Measurements from ENCODE around the gene MRC2. TPM values are rescaled to one million over a fixed set of nuclear protein-coding genes. Genes with fewer than 3 reads are reported as not detected.

The MRC2 gene
- total and polyA plus RNA-seq, 2 of the 13 experiments (the other 11 are each of a cell fraction or from before 2014, with no cell fraction given): not detected

GRCh38 chr17:62701706-62702085 is 74.2 kb downstream of the MRC2 start:
- Histone ChIP-seq H3K4me3 (replicated peaks in 1 of 3; ENCODE audit: insufficient read depth in 1 of 3, low read depth in 2 of 3, low read length in 3 of 3) (peak overlapping the region in 1 of 3 experiments; percentile 2; a peak in 1 of 6 replicates), H3K4me2 (ENCODE audit: low read depth, low read length) (peak overlapping the region; percentile 11; the same call in 1 of the 2 replicates), H3K27ac (ENCODE audit: extremely low read length, insufficient read depth, low read length) (no peak overlapping the region), H4K20me1 (ENCODE audit: insufficient read depth, low read length) (no peaks in the 10 kb centered on the region), H3K27me3 (ENCODE audit: control insufficient read depth in 1 of 2, insufficient read depth in 2 of 2, low read length in 2 of 2) (peaks cover 17 to 72% of the 10 kb centered on the region in 2 experiments), H3K36me3 (replicated peaks in 1 of 2; ENCODE audit: control insufficient read depth in 1 of 2, insufficient read depth in 2 of 2, low read length in 2 of 2) (no peaks in the 10 kb centered on the region), H3K9me3 (ENCODE audit: low read length) (no peaks in the 10 kb centered on the region), H3K79me2 (ENCODE audit: insufficient read depth, low read length) (no peaks in the 10 kb centered on the region), H2AFZ (ENCODE audit: low read length) (no peak overlapping the region), H3K9ac (ENCODE audit: insufficient read depth, low read depth, low read length) (no peak overlapping the region), H3K4me1 (ENCODE audit: insufficient read depth, low read length) (peaks cover 18% of the 10 kb centered on the region)
- DNase-seq (ENCODE audit: low spot score) (no peak), FAIRE-seq (no peak), ATAC-seq (no peak)
- ChIA-PET POLR2A (no interaction called here), CTCF (ENCODE audit: low intra/inter-chr PET ratio, low total read pairs) (interaction anchor here (5.3 kb wide), 1 partner anchor 267 kb away, joined by 78 read pairs; no protein-coding TSS in a partner anchor)
- no TSS peak for BruUV-seq (replicated peaks)
- TF ChIP-seq STAG1 (CRISPR knock-in tag; IDR thresholded peaks at IDR 0.05): no peak
- TF ChIP-seq, protein P1, sequence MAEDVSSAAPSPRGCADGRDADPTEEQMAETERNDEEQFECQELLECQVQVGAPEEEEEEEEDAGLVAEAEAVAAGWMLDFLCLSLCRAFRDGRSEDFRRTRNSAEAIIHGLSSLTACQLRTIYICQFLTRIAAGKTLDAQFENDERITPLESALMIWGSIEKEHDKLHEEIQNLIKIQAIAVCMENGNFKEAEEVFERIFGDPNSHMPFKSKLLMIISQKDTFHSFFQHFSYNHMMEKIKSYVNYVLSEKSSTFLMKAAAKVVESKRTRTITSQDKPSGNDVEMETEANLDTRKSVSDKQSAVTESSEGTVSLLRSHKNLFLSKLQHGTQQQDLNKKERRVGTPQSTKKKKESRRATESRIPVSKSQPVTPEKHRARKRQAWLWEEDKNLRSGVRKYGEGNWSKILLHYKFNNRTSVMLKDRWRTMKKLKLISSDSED (CRISPR knock-in tag; IDR thresholded peaks at IDR 0.05): no peak
- no peak for TF ChIP-seq PHB2 (IDR thresholded peaks at IDR 0.05; ENCODE audit: partially characterized antibody)
- 0 out of 2 replicates have a peak, but pooled peaks have one; percentile 34 for TF ChIP-seq ZMYM3 (CRISPR knock-in tag; IDR thresholded peaks at IDR 0.05)
- WGBS (ENCODE audit: low lambda C conversion rate): 20% methylated on average over 8 of the region's 8 CpGs
- intact Hi-C loops (cut with micrococcal nuclease; ENCODE audit: unreplicated experiment): no loop called here
- in situ Hi-C loops (cut with HindIII; ENCODE audit: extremely low pct_ligation_motif_present, low pct_unique_long_range_greater_than_20kb): loop anchor here (5.0 kb wide), 1 partner anchor 266 kb away; the partner anchor contains the start of gene TANC2

GRCh38 chr17:62702746-62703260 is 75.3 kb downstream of the MRC2 start:
- no peak overlapping the region for H3K27ac ChIP-seq (ENCODE audit: extremely low read length, insufficient read depth, low read length)
- H3K79me2 ChIP-seq (ENCODE audit: insufficient read depth, low read length): no peaks in the 10 kb centered on the region
- no peak overlapping the region for H3K9ac ChIP-seq (ENCODE audit: insufficient read depth, low read depth, low read length)
- H3K4me3 ChIP-seq (replicated peaks in 1 of 3; ENCODE audit: insufficient read depth in 1 of 3, low read depth in 2 of 3, low read length in 3 of 3): no peak overlapping the region
- no peaks in the 10 kb centered on the region for H4K20me1 ChIP-seq (ENCODE audit: insufficient read depth, low read length)
- H3K36me3 ChIP-seq (replicated peaks in 1 of 2; ENCODE audit: control insufficient read depth in 1 of 2, insufficient read depth in 2 of 2, low read length in 2 of 2): no peaks in the 10 kb centered on the region
- ATAC-seq (no peak), DNase-seq (ENCODE audit: low spot score) (no peak), FAIRE-seq (no peak)
- no TSS peak for BruUV-seq (replicated peaks)
- H3K4me2 ChIP-seq (ENCODE audit: low read depth, low read length): no peak overlapping the region
- CTCF ChIA-PET (ENCODE audit: low intra/inter-chr PET ratio, low total read pairs): interaction anchor here (1.5 to 5.3 kb wide), 2 partner anchors 266 to 703 kb away, joined by 11 to 78 read pairs; no protein-coding TSS in a partner anchor
- 5% methylated on average over 6 of the region's 6 CpGs for WGBS (ENCODE audit: low lambda C conversion rate)
- no peak overlapping the region for H2AFZ ChIP-seq (ENCODE audit: low read length)
- in situ Hi-C loops (cut with HindIII; ENCODE audit: extremely low pct_ligation_motif_present, low pct_unique_long_range_greater_than_20kb) (loop anchor here (5.0 kb wide), 1 partner anchor 264 kb away; the partner anchor contains the start of gene TANC2), intact Hi-C loops (cut with micrococcal nuclease; ENCODE audit: unreplicated experiment) (loop anchor here (1.0 kb wide), 1 partner anchor 265 kb away; no protein-coding TSS in a partner anchor)
- peaks cover 21 to 71% of the 10 kb centered on the region in 2 experiments for H3K27me3 ChIP-seq (ENCODE audit: control insufficient read depth in 1 of 2, insufficient read depth in 2 of 2, low read length in 2 of 2)
- POLR2A ChIA-PET: no interaction called here
- peaks cover 11% of the 10 kb centered on the region; the same call in 1 of the 2 replicates for H3K4me1 ChIP-seq (ENCODE audit: insufficient read depth, low read length)
- no peaks in the 10 kb centered on the region for H3K9me3 ChIP-seq (ENCODE audit: low read length)
- TF ChIP-seq PAF1 (CRISPR knock-in tag; IDR thresholded peaks at IDR 0.05) (no peak), ZBTB4 (CRISPR knock-in tag; IDR thresholded peaks at IDR 0.05; ENCODE audit: borderline replicate concordance) (no peak), SNAPC4 (CRISPR knock-in tag; IDR thresholded peaks at IDR 0.05) (no peak), HDAC2 (CRISPR knock-in tag; IDR thresholded peaks at IDR 0.05) (no peak)

Measured in HepG2 (cell line).